Panc1 (cell line): Measurements from ENCODE around the gene NTM.

ENCODE experiments used
- POLR2AphosphoS5 ChIP-seq: IDR thresholded peaks from 2 replicates; pipeline ENCODE4 v1.6.1; 2012; ENCODE audit warnings: mild to moderate bottlenecking, low read depth, low read length, moderate library complexity
- SIN3A ChIP-seq: IDR thresholded peaks from 2 replicates; pipeline ENCODE4 v1.6.1; 2012; ENCODE audit warnings: low read depth, mild to moderate bottlenecking, low read length, moderate library complexity, borderline replicate concordance; ENCODE audit not compliant: insufficient read depth
- TCF7L2 ChIP-seq: IDR thresholded peaks from 2 replicates; pipeline ENCODE4 v1.6.1; 2011; ENCODE audit warnings: mild to moderate bottlenecking, low read depth, low read length, inconsistent platforms

GRCh38 chr11:131373756-131374155, 3.3 kb downstream of the NTM start:
- TF ChIP-seq POLR2AphosphoS5 (no peak), TCF7L2 (no peak), SIN3A (no peak)
